Measurements from ENCODE around the gene ATG14. TPM values are rescaled to one million over a fixed set of nuclear protein-coding genes. Genes with fewer than 3 reads are reported as not detected.

Gene ATG14
- total and polyA plus RNA-seq, 2 of the 8 experiments (the other 6 are each of a cell fraction or from before 2014, with no cell fraction given): 4.9 to 10.8 TPM

GRCh38 chr14:55332654-55333570 lies 78.7 kb downstream of the ATG14 start:
- no peak overlapping the region for H3K9ac ChIP-seq (replicated peaks in 1 of 4; ENCODE audit: extremely low read depth in 1 of 4, low read depth in 3 of 4, low read length in 3 of 4)
- no peak overlapping the region for H3K56ac ChIP-seq (replicated peaks; ENCODE audit: insufficient read length, low read depth, low read length)
- peaks cover 0 to 35% of the 10 kb centered on the region in 2 experiments; a peak in 2 of 4 replicates for H3K79me2 ChIP-seq (ENCODE audit: control insufficient read depth in 1 of 2, insufficient read depth in 2 of 2, low read length in 2 of 2)
- POLR2A ChIA-PET (ENCODE audit: partially characterized antibody): interaction anchor here (1.4 kb wide), 1 partner anchor 13 kb away, joined by 3 read pairs; no protein-coding TSS in a partner anchor
- WGBS, 2 experiments (ENCODE audit: extremely low coverage in 1 of 2, insufficient coverage in 1 of 2, insufficient read length in 1 of 2, insufficient replicate concordance in 2 of 2, low coverage in 1 of 2, low lambda C conversion rate in 2 of 2, missing lambda C conversion rate in 1 of 2): 85% methylated on average over 7 of the region's 7 CpGs; no CpG with 5 or more reads in 1 of the 2 experiments
- H3K23ac ChIP-seq (ENCODE audit: insufficient read length): no peak overlapping the region
- no peak overlapping the region for H3K18ac ChIP-seq (ENCODE audit: extremely low read depth, low read length)
- no peaks in the 10 kb centered on the region; the same call in 1 of the 2 replicates for H3K23me2 ChIP-seq (ENCODE audit: low read depth, low read length)
- no peaks in the 10 kb centered on the region for H3K9me3 ChIP-seq (ENCODE audit: insufficient read depth in 2 of 2, low read depth in 1 of 2, low read length in 1 of 2)
- no peaks in the 10 kb centered on the region for H3K36me3 ChIP-seq (ENCODE audit: control insufficient read depth in 2 of 4, insufficient read depth in 4 of 4, low read length in 3 of 4)
- DNase-seq (ENCODE audit: low read depth in 1 of 2, low spot score in 2 of 2) (no peak), FAIRE-seq (no peak)
- H3K27me3 ChIP-seq (replicated peaks in 1 of 4; ENCODE audit: control insufficient read depth in 3 of 4, extremely low read depth in 1 of 4, insufficient read depth in 3 of 4, low read length in 3 of 4): no peaks in the 10 kb centered on the region
- peaks cover 0 to 7% of the 10 kb centered on the region in 2 experiments for H4K20me1 ChIP-seq (replicated peaks in 1 of 2; ENCODE audit: control insufficient read depth in 1 of 2, insufficient read depth in 2 of 2, low read length in 2 of 2)
- H2AFZ ChIP-seq (ENCODE audit: low read length): no peak overlapping the region
- no peak overlapping the region for H2BK20ac ChIP-seq (ENCODE audit: low read length)
- no peak overlapping the region for H4K8ac ChIP-seq (ENCODE audit: extremely low read depth, insufficient read depth, low read length)
- H4K91ac ChIP-seq (replicated peaks; ENCODE audit: insufficient read length, low read length): no peak overlapping the region
- H2BK120ac ChIP-seq (replicated peaks; ENCODE audit: low read depth, low read length): no peak overlapping the region
- no peak overlapping the region for H3K4me3 ChIP-seq (ENCODE audit: extremely low read depth in 1 of 4, insufficient read depth in 2 of 4, low read depth in 3 of 4, low read length in 4 of 4)
- no peak overlapping the region for H4K5ac ChIP-seq (ENCODE audit: insufficient read length, low read depth, low read length)
- H3K27ac ChIP-seq (ENCODE audit: low read depth, low read length): no peak overlapping the region
- CTCF ChIA-PET (ENCODE audit: partially characterized antibody): interaction anchor here (0.7 to 1.4 kb wide), 5 partner anchors 17 to 68 kb away, joined by 3 to 9 read pairs (median 3); no protein-coding TSS in a partner anchor
- H3K79me1 ChIP-seq (ENCODE audit: low read depth, low read length): peaks cover 3% of the 10 kb centered on the region; the same call in 1 of the 2 replicates
- no peak overlapping the region for H2BK12ac ChIP-seq (ENCODE audit: low read depth, low read length)
- no peak overlapping the region for H2BK5ac ChIP-seq (ENCODE audit: low read depth, low read length)
- no peak overlapping the region for H3K4ac ChIP-seq (replicated peaks; ENCODE audit: insufficient read length, low read depth, low read length)
- H3K4me1 ChIP-seq (replicated peaks in 1 of 4; ENCODE audit: control insufficient read depth in 3 of 4, insufficient read depth in 4 of 4, low read length in 3 of 4): peaks cover 0 to 11% (median 0%) of the 10 kb centered on the region in 4 experiments; a peak in 1 of 7 replicates
- H2AK5ac ChIP-seq (ENCODE audit: low read depth, low read length): no peak overlapping the region
- H3K4me2 ChIP-seq (ENCODE audit: insufficient read depth in 1 of 2, low read depth in 2 of 2, low read length in 2 of 2): no peak overlapping the region
- no peak overlapping the region for H2BK15ac ChIP-seq (ENCODE audit: low read length)
- H3K14ac ChIP-seq (ENCODE audit: insufficient read length): no peak overlapping the region
- TF ChIP-seq, protein P1, sequence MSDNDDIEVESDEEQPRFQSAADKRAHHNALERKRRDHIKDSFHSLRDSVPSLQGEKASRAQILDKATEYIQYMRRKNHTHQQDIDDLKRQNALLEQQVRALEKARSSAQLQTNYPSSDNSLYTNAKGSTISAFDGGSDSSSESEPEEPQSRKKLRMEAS (IDR thresholded peaks at IDR 0.05): no peak
- TF ChIP-seq RXRA (IDR thresholded peaks at IDR 0.05; ENCODE audit: insufficient read depth, low read depth, low read length) (no peak), CREB1 (IDR thresholded peaks at IDR 0.05) (no peak), PHF8 (conservative IDR thresholded peaks at IDR 0.05; ENCODE audit: low read depth, low read length) (no peak), TCF12 (IDR thresholded peaks at IDR 0.05; ENCODE audit: low read depth, low read length) (no peak), EZH2 (IDR thresholded peaks at IDR 0.05; ENCODE audit: low read depth, low read length, severe bottlenecking) (no peak), EGR1 (IDR thresholded peaks at IDR 0.05; ENCODE audit: borderline replicate concordance, low read depth, low read length) (no peak), RFX5 (IDR thresholded peaks at IDR 0.05; ENCODE audit: borderline replicate concordance, low read depth, low read length) (no peak), SUZ12 (IDR thresholded peaks at IDR 0.05; ENCODE audit: low read length) (no peak), RAD21 (IDR thresholded peaks at IDR 0.05 in 1 of 2, conservative IDR thresholded peaks at IDR 0.05 in 1 of 2; ENCODE audit: low read depth in 2 of 2, low read length in 2 of 2) (no peak), HDAC6 (IDR thresholded peaks at IDR 0.05; ENCODE audit: low read depth, low read length) (no peak)

Measured in H1 (cell line).